ENCODE results near the gene HRH2.

GRCh38 chr5:175718401-175719108, 60.7 kb downstream of the HRH2 start:
- TF ChIP-seq POLR2A (IDR thresholded peaks at IDR 0.05; ENCODE audit: low read depth, low read length) (no peak), POLR2AphosphoS5 (IDR thresholded peaks at IDR 0.05; ENCODE audit: low read depth, low read length) (no peak)
